Activated naive CD4-positive, alpha-beta T cell treated with anti-CD3 and anti-CD28 coated beads, Interleukin-2, amount 50 U/mL, for 24 hours (primary cell): ENCODE results near the gene PRDM2.
"Not testable (repeated sequence)": the region's sequence is repeated elsewhere in the genome, so short reads cannot be mapped to it uniquely, and the experiment has no call there.

Experiments used
- H3K27ac Mint-ChIP-seq: one replicate; pipeline ENCODE4 v1.8.0; 2021; ENCODE audit warnings: mild to moderate bottlenecking, mixed read lengths
- H3K27me3 Mint-ChIP-seq: one replicate; pipeline ENCODE4 v1.8.0; 2021; ENCODE audit warnings: mixed read lengths
- H3K36me3 Mint-ChIP-seq: one replicate; pipeline ENCODE4 v1.8.0; 2021; ENCODE audit warnings: mixed read lengths
- H3K4me1 Mint-ChIP-seq: one replicate; pipeline ENCODE4 v1.8.0; 2021; ENCODE audit warnings: mixed read lengths
- H3K4me3 Mint-ChIP-seq: one replicate; pipeline ENCODE4 v1.8.0; 2021; ENCODE audit warnings: mild to moderate bottlenecking, mixed read lengths
- H3K9me3 Mint-ChIP-seq: one replicate; pipeline ENCODE4 v1.8.0; 2021; ENCODE audit warnings: mixed read lengths

The PRDM2 gene

DNA sequence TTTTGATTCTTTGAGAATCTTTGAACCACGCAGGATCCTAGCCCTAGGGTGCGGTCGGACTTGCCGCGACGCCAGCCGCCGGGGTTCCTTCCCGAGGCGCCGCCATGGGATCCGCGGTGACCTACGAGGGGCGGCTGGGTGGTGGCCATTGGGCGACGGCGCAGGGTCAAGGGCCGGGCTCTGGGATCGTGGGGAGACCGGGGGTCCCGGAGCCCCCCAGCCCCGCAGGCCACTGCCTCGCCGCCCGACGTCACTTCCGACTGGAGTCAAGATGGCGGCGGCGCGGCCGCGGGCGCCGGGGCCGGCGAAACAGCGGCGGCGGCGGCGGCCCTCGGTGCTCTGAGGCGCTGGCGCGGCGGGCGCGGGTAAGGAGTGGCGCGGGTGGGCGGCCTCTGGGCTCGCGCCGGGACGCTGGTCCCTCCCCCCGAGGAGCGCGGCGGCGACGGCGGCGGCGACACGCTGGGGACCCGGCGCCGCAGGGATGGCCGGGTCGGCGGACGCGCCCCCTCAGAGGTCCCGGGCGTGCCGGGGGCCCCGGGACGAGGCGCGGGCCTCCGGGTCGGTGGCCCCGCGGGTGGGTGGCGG lies at the start of gene PRDM2:
PRDM2 (plus strand) TSS at position 253 of the 585 bp plus-strand sequence. CDS start 15,418 bp downstream, outside the sequence.
- Mint-ChIP-seq H3K9me3 (peaks cover 5% of the 10 kb centered on the region), H3K27me3 (no peaks in the 10 kb centered on the region), H3K36me3 (peaks cover 4% of the 10 kb centered on the region), H3K4me1 (peaks cover 46% of the 10 kb centered on the region), H3K4me3 (peak within 1 kb of the TSS; percentile 93), H3K27ac (peak within 1 kb of the TSS; percentile 100)

DNA sequence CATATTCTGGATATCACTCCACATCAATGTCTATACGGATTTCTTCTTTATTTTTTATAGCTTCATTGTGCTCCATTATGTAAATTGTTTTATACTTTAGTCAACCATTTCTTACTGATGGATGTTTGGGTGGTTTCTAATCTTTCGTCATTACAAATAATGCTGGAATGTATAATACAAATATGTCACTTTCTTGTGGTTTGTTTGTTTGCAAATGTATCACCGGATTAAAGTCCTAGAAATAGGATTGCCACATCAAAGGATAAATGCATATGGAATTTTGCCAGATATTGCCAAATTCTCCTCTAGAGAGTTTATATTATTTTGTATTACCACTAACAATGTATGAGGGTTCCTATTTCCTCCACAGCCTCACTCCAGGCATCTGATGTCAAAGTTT lies 48.7 kb upstream of the PRDM2 start:
- Mint-ChIP-seq H3K27ac (no peak overlapping the region), H3K27me3 (peaks cover 19% of the 10 kb centered on the region), H3K36me3 (peaks cover 4% of the 10 kb centered on the region), H3K4me3 (no peak overlapping the region), H3K9me3 (peaks cover 10% of the 10 kb centered on the region), H3K4me1 (no peaks in the 10 kb centered on the region)

DNA sequence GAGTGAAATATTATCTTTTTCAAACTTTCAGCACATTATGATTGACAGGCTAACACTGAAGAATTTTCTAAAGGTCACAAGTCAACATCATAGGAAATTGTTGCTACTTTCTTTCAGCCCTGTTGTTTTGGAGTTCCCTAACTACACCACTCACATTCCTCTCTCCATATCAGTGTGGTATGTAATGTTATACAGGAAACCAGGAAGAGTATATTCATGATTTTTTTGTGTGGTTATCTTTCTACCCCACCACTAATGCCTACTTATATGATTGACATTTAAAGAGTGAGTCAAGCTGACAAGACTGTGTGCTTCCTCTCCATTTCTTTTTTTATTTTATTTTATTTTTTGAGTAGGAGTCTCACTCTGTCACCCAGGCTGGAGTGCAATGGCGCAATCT lies 47.8 kb upstream of the PRDM2 start:
- Mint-ChIP-seq H3K36me3 (peaks cover 4% of the 10 kb centered on the region), H3K4me3 (no peak overlapping the region), H3K4me1 (no peaks in the 10 kb centered on the region), H3K9me3 (peaks cover 10% of the 10 kb centered on the region), H3K27ac (no peak overlapping the region), H3K27me3 (peaks cover 19% of the 10 kb centered on the region)

- H3K27ac Mint-ChIP-seq, result no peak overlapping the region
- H3K4me1 Mint-ChIP-seq, result peaks cover 6% of the 10 kb centered on the region
- H3K4me3 Mint-ChIP-seq, result no peak overlapping the region
- no peaks in the 10 kb centered on the region for H3K9me3 Mint-ChIP-seq
- peaks cover 3% of the 10 kb centered on the region for H3K36me3 Mint-ChIP-seq
- peaks cover 4% of the 10 kb centered on the region for H3K27me3 Mint-ChIP-seq
Observed at GRCh38 chr1:13661539-13661938, 38.4 kb upstream of the PRDM2 start.

DNA sequence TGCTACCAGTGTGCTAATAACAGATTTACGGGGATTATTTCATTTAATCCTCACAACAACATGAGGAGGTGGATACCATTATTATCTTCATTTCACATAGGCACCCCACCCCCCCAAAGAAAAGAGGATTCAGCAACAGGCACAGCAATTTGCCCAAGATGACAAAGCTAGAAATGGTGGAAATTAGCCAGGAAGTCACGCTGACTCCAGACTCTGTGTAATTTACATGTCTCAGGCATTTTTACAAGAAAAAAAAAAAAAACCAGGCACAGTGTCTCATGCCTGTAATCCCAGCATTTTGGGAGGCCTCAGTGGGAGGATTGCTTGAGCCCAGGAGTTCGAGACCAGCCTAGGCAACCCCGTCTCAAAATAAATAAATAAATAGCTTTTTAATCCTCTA lies 37.5 kb upstream of the PRDM2 start:
- H3K4me3 Mint-ChIP-seq, result no peak overlapping the region
- H3K27me3 Mint-ChIP-seq, result peaks cover 4% of the 10 kb centered on the region
- no peak overlapping the region for H3K27ac Mint-ChIP-seq
- H3K36me3 Mint-ChIP-seq, result peaks cover 3% of the 10 kb centered on the region
- H3K9me3 Mint-ChIP-seq, result no peaks in the 10 kb centered on the region
- peaks cover 6% of the 10 kb centered on the region for H3K4me1 Mint-ChIP-seq

DNA sequence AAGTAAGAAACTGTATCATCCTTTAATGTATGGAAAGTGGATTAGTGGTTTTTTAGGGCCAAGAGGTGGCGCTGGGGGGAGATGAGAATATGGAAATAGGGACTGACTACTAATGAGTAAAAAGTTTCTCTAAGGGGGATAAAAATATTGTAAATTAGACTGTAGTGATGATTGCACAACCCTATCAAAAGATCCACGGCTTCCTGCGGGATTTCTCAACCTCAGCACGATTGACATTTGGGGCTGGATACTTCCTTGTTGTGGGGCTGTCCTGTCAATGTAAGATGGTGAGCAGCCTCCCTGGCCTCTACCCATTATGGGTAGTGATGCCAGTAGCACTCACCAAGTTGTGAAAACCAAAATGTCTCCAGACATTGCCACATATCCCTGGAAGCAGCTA lies 36.0 kb upstream of the PRDM2 start:
- Mint-ChIP-seq H3K27ac (no peak overlapping the region), H3K4me1 (peaks cover 6% of the 10 kb centered on the region), H3K4me3 (no peak overlapping the region), H3K36me3 (peaks cover 3% of the 10 kb centered on the region), H3K9me3 (no peaks in the 10 kb centered on the region), H3K27me3 (peaks cover 4% of the 10 kb centered on the region)

DNA sequence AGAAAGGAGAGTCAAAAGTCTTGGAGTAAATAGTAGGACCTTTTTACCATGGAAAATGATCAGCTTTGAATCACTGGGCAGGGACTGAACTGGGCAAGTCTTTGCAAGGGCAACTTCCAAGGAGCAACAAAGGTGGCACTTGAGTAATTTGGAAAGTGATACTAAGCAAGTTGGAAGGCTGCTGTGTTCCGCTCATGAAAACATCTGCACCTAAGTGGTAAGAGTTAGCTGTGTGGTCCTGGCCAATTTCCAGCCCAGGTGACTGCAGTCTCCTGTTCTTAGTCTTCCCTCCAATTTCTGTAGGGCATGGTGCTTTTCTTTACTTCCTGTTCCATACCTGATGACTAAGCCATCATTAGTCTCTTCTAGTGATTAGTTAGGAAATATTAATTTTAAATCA lies 35.5 kb upstream of the PRDM2 start:
- peaks cover 2% of the 10 kb centered on the region for H3K27me3 Mint-ChIP-seq
- H3K27ac Mint-ChIP-seq, result no peak overlapping the region
- no peaks in the 10 kb centered on the region for H3K36me3 Mint-ChIP-seq

DNA sequence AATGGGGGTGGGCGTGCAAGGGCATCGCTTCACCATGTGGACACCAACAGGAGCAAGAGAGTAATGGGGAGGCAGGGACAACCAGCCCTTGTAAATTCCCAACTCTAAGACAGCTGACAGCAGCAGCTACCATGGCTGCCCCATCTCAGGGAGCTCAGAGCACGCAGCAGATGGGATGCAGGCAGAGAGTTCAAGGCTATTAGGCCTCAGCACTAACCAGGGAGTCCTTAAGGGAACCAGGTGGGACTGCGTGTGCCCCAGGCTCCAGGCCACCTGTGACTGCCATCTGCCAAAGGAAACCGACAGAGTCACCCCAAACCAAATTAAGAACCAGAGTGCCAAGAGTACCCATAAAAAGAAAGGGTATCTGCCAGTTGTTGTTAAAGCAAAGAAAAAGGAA lies 33.7 kb upstream of the PRDM2 start:
- no peak overlapping the region for H3K27ac Mint-ChIP-seq
- H3K36me3 Mint-ChIP-seq, result no peaks in the 10 kb centered on the region
- peaks cover 6% of the 10 kb centered on the region for H3K4me1 Mint-ChIP-seq
- peaks cover 2% of the 10 kb centered on the region for H3K27me3 Mint-ChIP-seq
- no peaks in the 10 kb centered on the region for H3K9me3 Mint-ChIP-seq
- no peak overlapping the region for H3K4me3 Mint-ChIP-seq

More for the DNA sequence above, 35.5 kb upstream of the PRDM2 start:
- Mint-ChIP-seq H3K9me3 (no peaks in the 10 kb centered on the region), H3K4me1 (peaks cover 6% of the 10 kb centered on the region), H3K4me3 (no peak overlapping the region)

- H3K27ac Mint-ChIP-seq, result no peak overlapping the region
- no peak overlapping the region for H3K4me3 Mint-ChIP-seq
- H3K27me3 Mint-ChIP-seq, result peaks cover 2% of the 10 kb centered on the region
- no peaks in the 10 kb centered on the region for H3K36me3 Mint-ChIP-seq
- H3K9me3 Mint-ChIP-seq, result no peaks in the 10 kb centered on the region
- peaks cover 6% of the 10 kb centered on the region for H3K4me1 Mint-ChIP-seq
Observed at GRCh38 chr1:13667691-13668090, 32.3 kb upstream of the PRDM2 start.

DNA sequence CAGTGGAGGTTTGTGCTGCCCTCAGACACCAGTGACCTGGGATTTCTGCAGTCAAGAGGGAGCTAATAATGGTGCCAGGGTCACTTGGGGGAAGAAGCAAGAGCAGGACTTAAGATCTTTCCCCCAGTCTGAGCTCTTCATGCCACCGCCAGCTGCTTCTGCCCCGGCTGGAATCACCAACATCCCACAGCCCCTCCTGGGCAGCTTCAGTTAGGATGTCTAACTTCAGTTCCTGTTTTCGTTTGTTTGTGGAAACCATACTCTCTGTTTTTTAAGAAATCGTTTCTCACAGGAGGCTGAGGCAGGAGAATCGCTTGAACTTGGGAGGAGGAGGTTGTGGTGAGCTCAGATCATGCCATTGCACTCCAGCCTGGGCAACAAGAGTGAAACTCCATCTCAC lies 25.6 kb upstream of the PRDM2 start:
- H3K36me3 Mint-ChIP-seq, result no peaks in the 10 kb centered on the region

DNA sequence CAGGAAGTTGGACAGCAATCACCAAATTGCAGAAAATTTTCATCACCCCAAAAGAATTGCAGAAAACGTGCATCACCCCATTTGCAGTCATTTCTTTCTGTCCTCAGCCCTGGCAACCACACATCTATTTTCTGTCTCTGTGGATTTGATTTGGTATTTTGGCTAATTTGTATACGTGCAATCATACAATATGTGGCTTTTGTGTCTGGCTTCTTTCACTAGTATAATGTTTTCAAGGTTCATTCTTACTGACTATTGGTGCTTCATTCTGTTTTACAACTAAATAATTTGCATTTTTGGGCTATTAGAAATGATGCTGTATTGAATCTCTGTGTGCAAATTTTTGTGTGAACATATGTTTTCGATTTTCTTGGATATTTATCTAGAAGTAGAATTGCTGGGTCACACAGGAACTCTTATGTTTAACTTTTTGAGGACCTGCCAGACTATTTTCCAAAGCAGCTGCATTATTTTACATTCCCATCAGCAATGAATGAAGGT lies 24.8 kb upstream of the PRDM2 start:
- H3K27ac Mint-ChIP-seq, result no peak overlapping the region
- H3K9me3 Mint-ChIP-seq, result no peaks in the 10 kb centered on the region
- no peaks in the 10 kb centered on the region for H3K4me1 Mint-ChIP-seq
- no peaks in the 10 kb centered on the region for H3K36me3 Mint-ChIP-seq
- no peaks in the 10 kb centered on the region for H3K27me3 Mint-ChIP-seq
- H3K4me3 Mint-ChIP-seq, result no peak overlapping the region

More for the DNA sequence above, 25.6 kb upstream of the PRDM2 start:
- no peaks in the 10 kb centered on the region for H3K27me3 Mint-ChIP-seq
- H3K4me1 Mint-ChIP-seq, result no peaks in the 10 kb centered on the region
- H3K27ac Mint-ChIP-seq, result no peak overlapping the region
- H3K9me3 Mint-ChIP-seq, result no peaks in the 10 kb centered on the region
- H3K4me3 Mint-ChIP-seq, result no peak overlapping the region

DNA sequence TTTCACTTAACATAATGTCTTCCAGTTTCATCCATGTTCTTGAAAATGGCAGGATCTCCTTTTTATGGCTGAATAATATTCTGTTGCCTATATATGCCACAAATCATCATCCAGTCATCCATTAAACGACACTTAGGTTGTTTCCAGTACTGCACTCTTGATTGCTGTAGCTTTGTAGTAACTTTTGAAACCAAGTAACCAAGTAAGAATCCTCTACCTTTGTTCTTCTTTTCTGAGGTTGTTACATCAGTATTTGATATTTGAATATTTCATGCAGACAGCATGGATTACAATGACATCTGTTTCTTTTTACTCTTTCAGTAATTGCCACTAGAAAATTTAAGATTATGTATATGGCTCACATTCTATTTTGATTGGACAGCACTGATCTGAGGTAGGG lies 22.1 kb upstream of the PRDM2 start:
- Mint-ChIP-seq H3K27me3 (peaks cover 5% of the 10 kb centered on the region), H3K9me3 (no peaks in the 10 kb centered on the region), H3K4me3 (no peak overlapping the region), H3K27ac (no peak overlapping the region), H3K4me1 (no peaks in the 10 kb centered on the region), H3K36me3 (no peaks in the 10 kb centered on the region)

DNA sequence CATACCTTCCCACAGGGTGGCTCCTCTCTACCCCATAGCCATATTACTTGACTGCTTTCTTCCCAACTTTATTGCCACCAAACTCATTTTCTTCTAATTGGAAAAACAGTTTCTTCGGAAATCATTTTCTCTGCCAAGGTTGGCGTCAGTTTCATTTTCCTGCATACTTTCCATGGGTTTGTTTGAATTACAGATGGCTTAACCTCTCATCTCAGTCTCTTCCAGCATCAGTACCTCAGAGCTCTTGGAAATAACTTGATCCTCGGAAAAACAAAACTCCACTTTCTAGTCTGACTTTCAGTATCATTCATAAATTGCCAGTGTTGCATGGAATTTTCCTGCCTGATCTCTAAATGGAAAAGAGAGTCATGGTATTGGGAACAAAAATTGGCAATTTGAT lies 20.3 kb upstream of the PRDM2 start:
- Mint-ChIP-seq H3K27me3 (peaks cover 5% of the 10 kb centered on the region), H3K4me1 (no peaks in the 10 kb centered on the region), H3K9me3 (no peaks in the 10 kb centered on the region), H3K27ac (no peak overlapping the region), H3K4me3 (no peak overlapping the region), H3K36me3 (no peaks in the 10 kb centered on the region)

DNA sequence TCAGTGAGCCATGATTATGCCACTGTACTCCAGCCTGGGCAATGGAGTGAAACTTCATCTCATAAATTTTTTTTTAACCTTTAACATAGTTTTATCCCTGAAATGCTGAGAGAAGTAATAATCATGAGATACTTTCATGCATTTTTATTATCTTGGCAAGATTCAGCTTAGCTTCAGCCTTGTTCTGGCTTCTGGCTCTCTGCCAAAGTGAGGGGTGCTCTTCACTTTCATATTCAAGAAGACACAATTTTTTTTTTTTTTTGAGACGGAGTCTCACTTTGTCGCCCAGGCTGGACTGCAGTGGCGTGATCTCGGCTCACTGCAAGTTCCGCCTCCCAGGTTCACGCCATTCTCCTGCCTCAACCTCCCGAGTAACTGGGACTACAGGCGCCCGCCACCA lies 19.4 kb upstream of the PRDM2 start:
- not testable (repeated sequence) for H3K27me3 Mint-ChIP-seq, H3K4me1 Mint-ChIP-seq, H3K9me3 Mint-ChIP-seq, H3K27ac Mint-ChIP-seq, H3K36me3 Mint-ChIP-seq, H3K4me3 Mint-ChIP-seq

GRCh38 chr1:13681921-13682320 lies 18.1 kb upstream of the PRDM2 start:
- no peak overlapping the region for H3K27ac Mint-ChIP-seq
- H3K27me3 Mint-ChIP-seq, result peaks cover 5% of the 10 kb centered on the region
- no peaks in the 10 kb centered on the region for H3K36me3 Mint-ChIP-seq
- H3K4me3 Mint-ChIP-seq, result no peak overlapping the region
- no peaks in the 10 kb centered on the region for H3K4me1 Mint-ChIP-seq
- H3K9me3 Mint-ChIP-seq, result no peaks in the 10 kb centered on the region

DNA sequence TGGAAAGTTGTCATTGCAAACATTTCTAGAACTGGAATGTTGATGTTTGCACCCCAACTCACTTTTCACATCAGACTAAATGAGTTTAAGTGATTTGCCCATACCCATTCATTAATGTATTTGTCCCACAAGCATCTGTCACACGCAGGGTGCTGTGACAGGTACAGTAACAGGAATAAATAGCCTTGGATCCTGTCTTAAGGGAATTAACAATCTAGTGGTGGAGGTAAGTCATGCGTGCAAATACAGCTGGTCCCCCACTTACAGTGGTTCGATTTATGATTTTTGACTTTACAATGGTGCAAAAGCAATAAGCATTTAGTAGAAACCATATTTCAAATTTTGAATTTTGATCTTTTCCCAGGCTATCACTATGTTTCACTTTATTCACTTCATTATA lies 17.5 kb upstream of the PRDM2 start:
- no peaks in the 10 kb centered on the region for H3K36me3 Mint-ChIP-seq
- no peak overlapping the region for H3K27ac Mint-ChIP-seq
- H3K27me3 Mint-ChIP-seq, result peaks cover 5% of the 10 kb centered on the region
- H3K4me3 Mint-ChIP-seq, result no peak overlapping the region
- no peaks in the 10 kb centered on the region for H3K4me1 Mint-ChIP-seq
- H3K9me3 Mint-ChIP-seq, result no peaks in the 10 kb centered on the region

- Mint-ChIP-seq H3K4me3 (no peak overlapping the region), H3K9me3 (no peaks in the 10 kb centered on the region), H3K36me3 (no peaks in the 10 kb centered on the region), H3K27ac (no peak overlapping the region), H3K27me3 (peaks cover 5% of the 10 kb centered on the region), H3K4me1 (no peaks in the 10 kb centered on the region)
Observed at GRCh38 chr1:13683206-13683605, 16.8 kb upstream of the PRDM2 start.
